ENCODE measurements around the gene MYO1D. TPM values are rescaled to one million over a fixed set of nuclear protein-coding genes. Genes with fewer than 3 reads are reported as not detected.

MYO1D gene
- total RNA-seq, 4 donors from 2014 or later: 36.9 to 49.2 (median 39.5) TPM

DNA sequence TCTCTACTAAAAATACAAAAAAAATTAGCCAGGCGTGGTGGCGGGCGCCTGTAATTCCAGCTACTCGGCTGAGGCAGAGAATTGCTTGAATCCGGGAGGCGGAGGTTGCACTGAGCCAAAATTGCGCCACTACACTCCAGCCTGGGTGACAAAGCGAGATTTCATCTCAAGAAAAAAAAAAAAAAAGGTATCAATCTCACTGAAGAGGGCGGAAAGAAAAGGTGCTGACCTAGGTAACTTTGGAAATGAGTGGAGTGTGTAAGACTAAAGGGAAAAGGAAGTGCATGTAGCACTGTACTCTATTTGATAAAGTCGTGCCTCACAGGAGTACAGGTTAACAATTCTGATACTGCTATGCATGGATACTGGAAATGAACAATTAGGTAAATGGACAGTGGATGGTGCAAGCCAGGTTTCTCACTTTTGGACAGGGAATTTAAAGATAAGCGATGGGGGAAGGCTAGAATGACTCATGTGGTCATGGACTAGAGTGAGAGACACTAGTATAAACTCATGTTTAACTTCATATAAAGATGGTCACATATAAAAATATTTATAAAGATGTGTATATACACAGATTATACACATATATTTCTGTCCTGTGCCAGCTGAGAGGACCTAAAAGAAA, 247.2 kb downstream of the MYO1D start:
- TF ChIP-seq, protein P1, sequence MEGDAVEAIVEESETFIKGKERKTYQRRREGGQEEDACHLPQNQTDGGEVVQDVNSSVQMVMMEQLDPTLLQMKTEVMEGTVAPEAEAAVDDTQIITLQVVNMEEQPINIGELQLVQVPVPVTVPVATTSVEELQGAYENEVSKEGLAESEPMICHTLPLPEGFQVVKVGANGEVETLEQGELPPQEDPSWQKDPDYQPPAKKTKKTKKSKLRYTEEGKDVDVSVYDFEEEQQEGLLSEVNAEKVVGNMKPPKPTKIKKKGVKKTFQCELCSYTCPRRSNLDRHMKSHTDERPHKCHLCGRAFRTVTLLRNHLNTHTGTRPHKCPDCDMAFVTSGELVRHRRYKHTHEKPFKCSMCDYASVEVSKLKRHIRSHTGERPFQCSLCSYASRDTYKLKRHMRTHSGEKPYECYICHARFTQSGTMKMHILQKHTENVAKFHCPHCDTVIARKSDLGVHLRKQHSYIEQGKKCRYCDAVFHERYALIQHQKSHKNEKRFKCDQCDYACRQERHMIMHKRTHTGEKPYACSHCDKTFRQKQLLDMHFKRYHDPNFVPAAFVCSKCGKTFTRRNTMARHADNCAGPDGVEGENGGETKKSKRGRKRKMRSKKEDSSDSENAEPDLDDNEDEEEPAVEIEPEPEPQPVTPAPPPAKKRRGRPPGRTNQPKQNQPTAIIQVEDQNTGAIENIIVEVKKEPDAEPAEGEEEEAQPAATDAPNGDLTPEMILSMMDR (IDR thresholded peaks at IDR 0.05): no peak
- ATAC-seq (ENCODE audit: low FRiP score): no peak
- no peak for DNase-seq (ENCODE audit: low spot score)

DNA sequence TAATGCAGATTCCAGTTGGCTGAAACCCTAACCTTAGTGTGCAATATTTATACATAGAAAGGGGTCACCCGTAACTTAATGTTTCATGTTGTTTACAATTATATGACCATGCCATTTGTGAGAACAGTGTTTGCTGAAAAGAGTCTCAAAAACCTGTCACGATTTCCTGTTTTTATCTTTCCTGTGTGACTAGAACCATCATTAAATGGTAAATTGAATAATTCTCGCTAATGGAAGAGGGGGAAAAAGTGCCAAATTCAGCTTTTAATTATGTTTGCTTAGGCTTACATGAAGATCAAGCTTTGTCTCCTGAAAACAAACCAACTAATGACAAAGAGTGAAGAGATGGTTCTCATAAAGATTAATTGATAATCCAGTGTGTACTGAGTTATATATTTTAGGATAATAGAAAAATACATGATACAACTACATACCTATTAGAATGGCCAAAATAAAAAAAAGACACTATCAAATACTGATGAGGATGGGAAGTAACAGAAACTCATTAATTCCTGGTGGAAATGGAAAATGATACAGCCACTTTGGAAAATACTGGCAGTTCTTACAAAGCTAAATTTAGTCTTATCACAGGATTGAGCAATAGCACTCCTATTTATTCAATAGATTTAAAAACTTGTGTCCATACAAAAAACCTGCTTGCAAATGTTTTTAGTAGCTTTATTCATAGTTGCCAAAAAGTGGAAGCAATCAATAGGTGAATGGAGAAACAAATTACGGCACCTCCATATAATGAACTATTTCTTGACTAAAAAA, 248.5 kb downstream of the MYO1D start:
- ATAC-seq (ENCODE audit: low FRiP score): no peak

DNA sequence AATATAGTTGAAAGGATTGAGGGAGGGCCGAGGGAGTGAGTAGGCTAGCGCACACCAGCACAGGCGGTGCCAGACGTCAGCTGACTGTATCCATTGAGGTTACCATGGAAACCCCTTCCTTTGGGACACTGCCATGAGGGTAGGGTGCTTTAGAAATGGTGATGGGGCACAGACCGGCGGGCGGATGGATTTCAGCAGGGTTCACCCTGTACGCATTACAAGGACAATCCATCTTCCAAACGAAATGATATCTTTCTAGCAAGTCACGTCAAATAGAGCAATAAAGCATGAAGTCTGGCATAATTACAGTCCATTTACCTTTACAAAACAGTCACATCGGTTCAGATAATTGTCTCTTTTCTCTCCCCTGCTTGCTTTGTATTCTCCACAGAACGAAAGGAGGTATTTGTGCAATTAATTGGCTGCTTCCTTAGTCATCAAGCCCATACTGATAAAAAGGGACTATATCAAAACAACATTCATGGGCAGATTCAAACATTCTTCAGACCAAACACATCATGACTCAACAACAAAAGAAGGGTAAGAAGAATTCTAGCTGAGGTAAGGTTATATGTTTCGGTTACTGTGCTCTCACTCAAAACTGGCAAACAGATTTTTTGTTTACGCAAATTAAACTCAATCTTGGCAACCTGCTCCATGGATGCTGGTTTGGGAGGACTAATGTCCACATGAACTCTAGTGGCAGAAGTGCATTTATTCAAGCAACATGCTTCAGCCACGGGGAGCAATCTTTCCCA, 249.5 kb downstream of the MYO1D start:
- peak; percentile 35 for ATAC-seq (ENCODE audit: low FRiP score)
- TF ChIP-seq, protein P1 (IDR thresholded peaks at IDR 0.05): no peak

More for the DNA sequence above, 248.5 kb downstream of the MYO1D start:
- TF ChIP-seq, protein P1 (IDR thresholded peaks at IDR 0.05): no peak
- no peak for DNase-seq (ENCODE audit: low spot score)

DNA sequence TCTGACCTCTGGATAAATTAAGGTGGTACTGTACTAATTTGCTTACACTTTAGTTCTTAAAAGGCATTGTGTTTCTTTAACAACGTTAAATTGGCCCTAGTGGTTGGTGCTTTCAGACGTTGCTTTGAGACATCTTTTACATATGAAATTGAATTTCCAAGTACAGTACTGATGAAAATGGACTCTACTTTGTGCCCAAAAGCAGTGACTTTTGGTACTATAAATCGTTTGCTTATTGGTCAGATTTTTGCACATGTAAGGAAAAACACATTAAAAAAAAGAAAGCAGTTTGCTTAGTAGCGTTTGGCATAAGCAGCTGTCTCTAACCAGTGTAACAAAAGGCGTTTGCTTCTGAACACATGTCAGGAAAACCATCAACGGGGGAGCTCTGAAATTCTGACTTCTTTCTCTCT, 250.5 kb downstream of the MYO1D start:
- TF ChIP-seq, protein P1 (IDR thresholded peaks at IDR 0.05): no peak
- DNase-seq (ENCODE audit: low spot score) (no peak), ATAC-seq (ENCODE audit: low FRiP score) (no peak)

More for the DNA sequence above, 249.5 kb downstream of the MYO1D start:
- no peak for DNase-seq (ENCODE audit: low spot score)

DNA sequence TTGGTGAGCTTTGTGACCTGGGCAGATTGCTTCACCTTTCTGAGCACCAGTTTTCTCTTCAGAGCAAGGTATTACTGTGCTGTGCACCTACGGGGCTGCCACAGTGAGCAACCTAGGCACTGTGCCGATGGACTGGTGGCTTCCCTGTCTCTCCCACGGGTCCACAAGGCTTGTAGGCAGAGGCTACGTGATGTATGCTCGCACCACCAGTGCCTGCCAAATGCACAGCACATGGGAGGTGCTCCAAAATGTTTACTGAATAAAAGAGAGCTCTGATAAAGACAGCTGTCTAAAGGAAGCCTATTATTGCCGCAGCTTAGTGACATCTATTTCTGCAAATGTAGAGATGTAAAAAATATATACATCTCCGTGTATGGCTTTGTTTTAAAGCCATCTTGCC, 251.0 kb downstream of the MYO1D start:
- no peak for DNase-seq (ENCODE audit: low spot score)
- TF ChIP-seq, protein P1 (IDR thresholded peaks at IDR 0.05): no peak
- no peak for ATAC-seq (ENCODE audit: low FRiP score)

DNA sequence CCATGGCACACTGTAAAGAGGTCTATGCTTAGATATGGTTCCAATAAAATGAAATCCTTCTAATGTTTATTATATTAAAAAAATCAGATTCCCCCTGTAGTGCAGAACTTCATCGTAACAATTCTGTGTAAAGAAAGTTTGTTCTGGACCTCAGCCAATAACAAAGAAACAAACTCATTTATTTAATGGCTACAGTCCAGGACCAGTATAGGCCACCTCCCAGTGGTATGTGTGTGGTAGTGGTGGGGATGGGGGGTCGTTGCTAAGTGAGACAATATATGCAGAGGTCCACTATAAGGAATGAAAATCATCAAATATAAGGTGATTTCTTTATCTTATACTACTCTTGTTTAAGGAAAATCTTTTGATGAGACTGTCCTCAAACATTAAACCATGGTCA, 253.7 kb downstream of the MYO1D start:
- no peak for ATAC-seq (ENCODE audit: low FRiP score)
- DNase-seq (ENCODE audit: low spot score): no peak
- TF ChIP-seq, protein P1 (IDR thresholded peaks at IDR 0.05): no peak

Data from omental fat pad (tissue), 4 donors.